ENCODE data around the gene RELL2.
A peak's percentile ranks its signal among the peaks of the same experiment; 100 is the strongest.

RELL2 gene

DNA sequence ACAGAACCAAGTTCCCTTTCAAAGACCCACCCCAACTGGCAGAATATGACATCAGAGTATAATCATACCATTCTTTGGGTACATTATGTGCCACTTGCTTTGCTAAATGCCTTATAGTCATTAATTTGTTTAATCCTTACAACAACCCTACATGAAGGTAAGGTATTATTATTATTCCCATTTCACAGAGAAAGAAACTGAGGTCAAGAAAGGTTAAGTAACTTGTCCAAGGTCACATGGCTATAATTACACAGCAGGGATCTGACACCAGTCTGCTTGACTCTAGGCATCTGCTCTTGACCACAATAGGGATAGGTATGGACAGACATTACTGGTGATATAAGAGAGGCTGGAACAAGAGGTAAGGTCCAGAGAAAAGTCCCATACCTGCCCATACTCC, 13.2 kb downstream of the RELL2 start:
- DNase-seq (ENCODE audit: low spot score), result no peak

DNA sequence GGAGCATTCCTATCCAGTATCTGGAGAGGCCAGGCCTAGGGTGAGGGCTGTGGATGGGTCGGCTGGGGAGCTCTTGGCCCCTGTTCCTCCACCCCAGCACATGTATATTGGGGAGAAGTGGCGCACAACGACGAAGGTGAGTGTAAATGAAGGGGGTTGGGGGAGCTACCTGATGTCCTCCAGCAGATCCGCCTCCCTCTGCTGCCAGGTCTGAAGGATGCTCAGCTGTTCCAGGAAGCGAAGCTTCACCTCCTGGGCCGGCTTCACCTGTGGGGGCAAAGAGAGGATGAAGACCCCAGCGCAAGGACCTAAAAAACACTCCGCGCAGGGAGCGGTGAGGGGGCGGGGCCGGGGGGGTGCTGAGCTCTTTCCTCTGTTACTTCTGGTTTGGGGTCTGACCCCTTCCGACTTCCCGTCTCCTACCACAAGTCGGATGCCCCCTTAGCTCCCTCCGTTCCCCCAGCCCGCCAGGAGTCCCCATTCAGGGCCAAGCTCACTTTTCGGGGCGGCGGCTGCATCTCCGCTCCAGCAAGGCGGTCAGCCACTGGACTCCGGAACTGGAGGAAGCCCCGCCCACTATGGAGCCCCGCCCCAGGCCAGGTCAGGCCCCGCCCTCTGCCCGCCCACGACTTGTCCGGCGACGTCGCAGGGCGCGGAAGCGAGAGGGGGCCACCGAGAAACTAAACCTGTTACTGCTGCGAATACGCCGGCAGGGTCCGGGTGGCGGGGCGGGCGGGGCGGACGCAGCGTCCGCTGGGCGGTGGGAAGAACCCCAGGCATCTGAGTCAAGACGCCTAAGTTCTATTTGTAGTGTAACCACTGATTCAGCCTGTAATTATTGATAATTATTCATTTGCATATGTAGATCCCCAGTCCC, 14.3 kb downstream of the RELL2 start, which contains the start of gene FCHSD1:
Gene FCHSD1 (minus strand): TSS at position 568 of the 877 bp plus-strand sequence. CDS start 50 bp downstream, at position 518.
- DNase-seq (ENCODE audit: low spot score), result peak; percentile 44

DNA sequence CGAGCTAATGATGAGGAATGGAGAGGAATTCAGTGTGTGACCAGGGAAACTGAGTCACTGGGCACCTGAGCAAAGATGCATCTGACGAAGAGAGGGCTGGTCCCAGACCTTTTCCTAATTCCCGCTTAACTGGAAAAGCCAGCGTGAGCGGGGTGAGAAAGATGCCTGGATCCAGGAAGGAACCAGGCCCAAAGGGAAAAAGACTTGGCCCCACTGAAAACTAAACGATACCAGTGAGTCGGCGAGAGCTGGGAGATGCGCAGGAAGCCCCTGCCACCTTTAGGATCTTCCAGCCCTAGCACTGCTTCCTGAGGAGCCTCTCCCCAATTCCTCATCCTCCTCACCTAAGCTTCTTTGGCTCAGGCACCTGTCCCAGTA, 14.9 kb downstream of the RELL2 start:
- no peak for DNase-seq (ENCODE audit: low spot score)

DNA sequence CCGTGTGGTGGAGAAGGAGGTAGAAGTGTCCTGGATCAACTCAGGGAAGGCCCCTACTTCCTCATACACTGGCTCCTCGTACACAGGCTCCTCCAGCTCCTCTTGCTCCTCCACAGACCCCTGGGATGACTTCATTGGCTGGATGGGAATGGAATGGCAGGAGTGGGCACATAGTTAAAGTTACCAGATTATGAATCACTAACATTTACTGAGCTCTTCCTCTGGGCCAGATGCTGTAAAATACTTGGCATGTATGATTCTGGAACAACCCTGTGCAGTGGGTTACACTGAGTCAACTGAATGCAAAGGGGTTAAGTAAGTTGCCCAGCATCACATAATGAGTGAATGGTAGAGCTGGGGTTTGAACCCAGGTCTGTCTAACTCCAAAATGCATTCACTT, 17.5 kb downstream of the RELL2 start:
- no peak for DNase-seq (ENCODE audit: low spot score)

DNA sequence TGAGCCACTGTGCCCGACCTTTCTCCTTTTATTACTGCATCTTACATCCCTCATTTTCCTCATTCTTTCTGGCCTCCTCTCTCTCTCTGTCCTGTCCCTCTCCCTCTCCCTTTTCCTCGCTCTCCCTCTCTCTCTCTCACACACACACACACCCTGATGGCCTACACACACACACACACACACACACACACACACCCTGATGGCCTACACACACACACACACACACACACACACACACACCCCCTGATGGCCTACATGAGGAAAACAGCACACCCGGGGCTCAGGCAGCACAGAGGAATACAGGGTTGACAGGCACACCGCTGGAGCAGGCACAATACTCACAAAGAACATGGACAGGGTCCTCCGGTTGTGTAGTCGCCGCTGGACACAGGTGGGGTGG, 18.2 kb downstream of the RELL2 start:
- DNase-seq (ENCODE audit: low spot score), result no peak

DNA sequence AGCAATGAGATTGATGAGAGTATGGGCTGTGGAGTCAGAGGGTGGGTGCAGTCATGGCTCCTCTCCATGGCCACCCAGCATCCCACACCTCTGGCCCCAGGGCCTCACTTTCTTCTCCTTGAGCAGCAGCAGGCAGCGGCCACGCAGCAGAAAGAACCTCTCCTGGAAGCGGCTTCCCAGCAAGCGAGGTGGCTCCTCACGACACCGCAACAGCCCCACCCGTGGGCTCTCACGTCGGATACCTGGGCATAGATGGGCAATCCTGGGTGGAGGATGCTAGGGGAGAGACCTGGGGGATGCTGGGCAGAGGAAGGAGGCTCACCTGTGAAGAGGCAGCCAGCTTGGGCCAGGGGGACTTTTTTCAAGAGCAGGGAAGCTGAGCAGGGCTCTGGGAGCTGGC, 19.6 kb downstream of the RELL2 start:
- no peak for DNase-seq (ENCODE audit: low spot score)

DNA sequence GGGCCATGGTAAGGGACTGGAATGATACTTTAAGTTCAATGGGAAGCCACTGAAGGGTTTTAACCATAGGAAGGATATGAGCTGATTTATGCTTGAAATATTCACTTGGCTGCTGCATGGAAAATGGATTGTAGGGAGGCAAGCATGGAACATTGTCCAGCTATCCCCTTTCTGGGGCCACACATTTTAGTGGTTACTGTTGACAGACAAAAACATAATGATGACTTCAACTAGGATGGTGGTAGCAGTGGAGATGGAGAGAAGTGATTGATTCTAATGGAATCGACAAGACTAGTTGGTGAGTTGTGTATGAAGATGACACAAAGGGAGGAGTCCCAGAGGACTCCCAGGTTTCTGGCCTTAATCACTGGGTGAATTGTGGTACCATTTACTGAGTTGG, 20.6 kb downstream of the RELL2 start:
- DNase-seq (ENCODE audit: low spot score), result no peak

DNA sequence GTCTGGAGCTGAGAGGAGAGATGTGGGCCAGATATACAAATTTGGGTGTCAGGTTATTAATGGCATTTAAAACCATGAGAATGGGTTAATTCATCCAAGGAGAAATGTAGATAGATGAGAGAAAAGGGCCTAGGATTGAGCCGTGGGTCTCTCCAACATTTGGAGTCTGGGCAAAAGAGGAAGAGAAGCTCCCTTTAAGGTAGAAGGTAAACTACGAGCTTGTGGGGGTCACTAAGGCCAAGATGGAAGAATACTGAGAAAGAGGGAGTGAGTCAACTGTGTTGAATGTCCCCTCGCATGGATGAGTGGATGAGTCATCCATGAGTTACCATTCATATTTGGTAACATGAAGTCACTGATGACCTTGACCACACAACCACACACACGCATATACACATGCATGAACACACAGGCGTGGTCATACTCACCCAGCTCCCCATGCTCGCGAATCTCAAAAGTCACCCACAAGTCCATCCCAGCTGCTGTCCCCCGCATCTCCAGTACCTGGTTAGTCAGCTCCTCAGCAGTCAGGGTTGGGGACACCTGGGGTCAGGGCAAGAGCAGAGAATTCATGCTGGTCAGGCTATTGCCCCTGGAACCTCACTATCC, 21.2 kb downstream of the RELL2 start:
- no peak for DNase-seq (ENCODE audit: low spot score)

DNA sequence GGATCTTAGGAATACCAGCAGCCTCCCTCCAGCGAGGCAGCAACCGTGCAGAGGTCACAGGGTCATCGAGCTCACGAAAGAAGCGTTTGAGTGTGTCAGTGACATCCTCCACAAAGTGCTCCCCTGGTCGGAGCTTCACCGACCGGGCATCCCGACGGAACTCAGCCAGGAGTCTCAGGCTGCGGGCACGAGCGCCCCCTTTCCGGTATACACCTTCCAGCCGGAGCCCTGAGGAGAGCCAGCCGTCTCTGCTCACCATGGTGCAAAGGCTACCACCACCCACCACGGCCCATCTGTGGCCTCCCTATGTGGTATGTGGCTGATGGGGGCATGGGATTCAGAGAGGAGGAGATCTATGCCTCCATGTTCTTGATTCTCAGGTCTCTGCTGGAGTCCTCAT, 25.2 kb downstream of the RELL2 start:
- DNase-seq (ENCODE audit: low spot score), result no peak

DNA sequence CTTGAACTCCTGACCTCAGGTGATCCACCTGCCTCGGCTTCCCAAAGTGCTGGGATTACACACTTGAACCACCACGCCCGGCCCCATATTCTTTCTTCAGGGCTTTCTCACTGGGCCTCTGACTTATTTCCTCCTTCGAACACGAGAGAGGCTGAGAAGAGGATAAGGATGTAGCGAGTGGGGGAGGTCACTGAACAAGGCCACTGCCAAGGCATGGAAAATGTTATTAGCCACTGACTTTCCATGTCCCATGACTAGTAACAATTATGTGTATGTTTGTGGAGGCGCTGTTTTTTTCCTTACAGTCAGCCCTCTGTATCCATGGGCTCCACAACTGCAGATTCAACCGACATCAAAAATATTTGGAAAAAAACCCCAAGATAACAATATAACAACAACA, 26.7 kb downstream of the RELL2 start:
- DNase-seq (ENCODE audit: low spot score), result no peak

DNA sequence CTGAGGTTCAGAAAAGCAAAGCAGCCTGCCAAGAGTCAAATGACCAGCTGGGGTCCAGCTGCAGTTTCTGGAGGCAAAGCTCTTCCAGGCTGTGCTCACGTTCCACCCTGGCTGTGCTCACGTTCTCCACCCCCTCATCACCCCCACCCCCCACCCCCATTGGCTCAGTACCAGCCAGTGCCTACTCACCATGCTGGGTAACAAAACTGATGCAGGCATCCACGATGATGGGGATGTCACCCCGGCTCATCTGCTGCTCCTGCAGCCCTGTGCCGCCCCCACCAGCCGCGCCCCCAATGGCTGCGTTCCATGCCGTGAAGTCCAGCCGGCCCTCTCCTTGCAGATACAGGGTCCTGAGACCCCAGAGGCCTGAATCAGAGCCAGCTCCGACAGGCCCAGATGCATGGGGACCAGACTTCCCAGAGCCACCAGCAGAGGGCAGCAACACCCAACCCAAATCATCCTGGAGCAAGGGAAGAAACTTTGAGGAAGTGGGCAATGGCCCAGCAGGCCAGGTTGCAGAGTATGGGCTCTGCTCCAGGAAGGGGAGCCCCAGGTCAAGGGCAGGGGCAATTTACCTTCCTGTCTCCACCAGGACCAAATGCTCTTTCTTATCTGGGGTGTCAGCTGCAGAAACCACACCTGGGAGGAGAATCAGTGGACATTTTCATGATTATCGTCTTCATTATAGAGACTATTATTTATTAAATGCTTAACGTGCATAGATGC, 28.1 kb downstream of the RELL2 start:
- peak; percentile 75 for DNase-seq (ENCODE audit: low spot score)

DNA sequence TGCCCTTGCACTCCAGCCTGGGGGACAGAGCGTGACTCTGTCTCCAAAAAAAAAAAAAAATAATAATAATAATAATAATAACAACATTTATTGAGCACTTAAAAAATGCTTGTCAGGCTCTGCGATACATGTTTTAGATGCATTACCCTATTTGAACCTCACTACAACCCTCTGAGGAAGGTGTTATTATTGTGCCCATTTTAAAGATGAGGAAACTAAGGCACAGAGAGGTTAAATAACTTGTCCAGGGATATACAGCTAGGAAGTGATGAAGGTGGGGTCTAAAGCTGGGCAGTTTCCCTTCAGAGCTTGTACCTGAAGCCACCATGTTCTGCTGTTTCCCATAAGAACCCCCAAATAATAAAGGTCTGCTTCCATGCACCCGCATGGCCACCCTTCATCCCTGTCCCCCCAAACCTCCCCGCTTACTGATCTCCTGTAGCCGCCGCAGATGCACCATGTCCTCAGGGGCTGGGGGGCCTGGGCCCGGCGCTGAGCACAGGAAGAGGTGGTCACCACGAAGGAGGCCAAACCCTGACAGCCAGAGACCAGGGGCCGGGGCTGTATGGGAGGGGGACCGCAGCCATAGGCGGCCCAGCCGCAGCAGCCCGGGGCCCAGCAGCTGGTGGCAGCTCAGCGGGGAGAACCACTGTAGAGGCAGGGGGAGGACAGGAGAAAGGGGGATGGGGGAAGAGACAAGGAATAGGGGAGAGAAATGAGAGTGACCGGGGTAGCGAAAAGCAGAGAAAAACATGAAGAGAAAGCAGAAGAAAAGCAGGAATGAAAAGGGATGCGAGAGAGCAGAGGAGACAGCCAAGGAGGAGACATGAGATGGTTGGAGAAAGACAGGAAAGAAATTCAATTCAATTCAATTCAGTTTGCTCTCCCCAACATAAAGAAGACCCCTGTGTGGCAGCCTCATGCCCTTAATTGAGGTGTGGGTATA, 29.5 kb downstream of the RELL2 start:
- DNase-seq (ENCODE audit: low spot score), result no peak

DNA sequence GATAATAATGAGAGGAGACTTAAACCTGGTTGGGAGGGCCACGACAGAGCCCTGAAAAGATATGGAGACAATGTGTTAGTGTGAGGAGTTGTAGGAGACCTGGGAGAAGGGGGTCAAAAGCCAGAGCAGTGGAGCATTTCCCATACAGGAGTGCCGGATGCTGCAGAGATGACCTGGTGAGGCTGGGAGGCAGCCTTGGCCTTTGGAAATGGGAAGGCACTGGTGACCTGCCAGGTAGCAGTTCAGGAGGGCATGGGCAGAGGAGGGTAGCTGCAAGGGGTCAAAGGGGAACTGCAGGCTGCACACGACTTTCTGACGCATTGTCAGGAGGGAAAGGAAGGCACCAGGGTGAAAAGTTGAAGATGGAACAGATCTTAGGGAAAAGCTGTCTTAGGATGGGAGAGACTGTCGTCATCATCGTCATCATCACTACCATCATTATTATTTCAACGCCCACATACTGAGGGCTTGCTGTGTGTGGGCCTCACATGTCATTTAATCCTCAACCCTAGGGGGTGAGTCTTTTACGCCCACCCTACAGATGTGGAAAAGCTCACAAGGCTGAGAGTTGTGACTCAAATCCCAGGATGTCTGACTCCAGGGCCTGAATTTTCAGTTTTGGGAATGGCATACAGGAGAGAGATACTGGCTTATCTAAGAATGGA, 31.9 kb downstream of the RELL2 start:
- DNase-seq (ENCODE audit: low spot score), result no peak

DNA sequence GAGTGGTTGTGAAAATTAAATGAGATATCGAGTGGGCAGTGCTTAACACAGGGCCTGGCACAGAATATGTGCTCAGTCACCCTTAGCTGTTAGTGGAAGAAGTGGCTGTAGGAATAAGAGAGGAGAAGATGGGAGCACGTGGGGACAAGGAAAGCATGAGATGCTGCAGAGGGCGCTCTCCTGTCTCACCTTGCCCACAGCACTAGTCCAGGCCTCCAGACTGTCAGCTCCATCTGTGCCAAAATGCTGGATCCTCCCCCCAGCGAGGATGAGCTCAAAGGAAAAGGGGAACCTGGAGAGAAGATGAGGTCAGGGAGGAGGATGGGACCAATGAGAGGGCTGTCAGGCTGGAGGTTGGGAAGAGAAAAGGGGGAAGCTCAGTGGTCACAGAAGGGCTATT, 32.7 kb downstream of the RELL2 start:
- DNase-seq (ENCODE audit: low spot score), result no peak

DNA sequence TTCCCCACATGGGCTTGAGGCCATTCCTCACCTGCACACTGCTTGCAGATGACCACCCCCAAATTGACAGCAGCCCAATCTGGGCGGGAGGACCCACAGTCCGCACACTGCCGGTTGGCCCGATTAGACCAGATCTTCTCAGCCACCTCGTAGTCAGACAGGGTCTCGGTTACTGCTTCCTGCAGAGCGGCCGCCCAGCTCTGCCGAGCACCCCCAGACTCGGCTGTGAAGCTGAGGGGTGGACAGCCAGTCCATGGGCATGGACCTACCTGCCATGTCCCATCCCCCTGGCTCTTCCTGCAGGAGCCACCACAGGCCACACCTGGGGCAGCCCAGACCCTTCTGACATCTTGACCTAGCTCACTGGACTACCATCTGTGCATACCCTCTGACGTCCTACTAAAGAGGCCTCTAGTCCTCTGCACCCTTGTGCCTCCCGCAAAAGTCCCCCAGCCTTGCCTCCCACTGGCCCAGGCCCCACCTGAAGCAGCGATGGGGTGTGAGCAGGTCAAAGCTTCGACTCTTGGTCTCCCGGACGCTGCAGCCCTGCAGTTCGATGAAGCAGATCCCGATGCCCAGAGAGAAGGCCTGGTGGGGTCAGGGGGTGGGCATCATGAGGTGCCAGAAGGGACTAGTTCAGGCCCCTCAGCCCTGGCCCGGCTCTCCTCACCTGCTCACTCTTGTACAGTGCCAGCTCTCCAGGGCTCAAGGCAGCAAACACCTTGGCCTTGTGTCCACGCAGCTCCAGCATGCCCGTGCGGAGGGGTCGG, 35.5 kb downstream of the RELL2 start:
- DNase-seq (ENCODE audit: low spot score), result no peak

DNA sequence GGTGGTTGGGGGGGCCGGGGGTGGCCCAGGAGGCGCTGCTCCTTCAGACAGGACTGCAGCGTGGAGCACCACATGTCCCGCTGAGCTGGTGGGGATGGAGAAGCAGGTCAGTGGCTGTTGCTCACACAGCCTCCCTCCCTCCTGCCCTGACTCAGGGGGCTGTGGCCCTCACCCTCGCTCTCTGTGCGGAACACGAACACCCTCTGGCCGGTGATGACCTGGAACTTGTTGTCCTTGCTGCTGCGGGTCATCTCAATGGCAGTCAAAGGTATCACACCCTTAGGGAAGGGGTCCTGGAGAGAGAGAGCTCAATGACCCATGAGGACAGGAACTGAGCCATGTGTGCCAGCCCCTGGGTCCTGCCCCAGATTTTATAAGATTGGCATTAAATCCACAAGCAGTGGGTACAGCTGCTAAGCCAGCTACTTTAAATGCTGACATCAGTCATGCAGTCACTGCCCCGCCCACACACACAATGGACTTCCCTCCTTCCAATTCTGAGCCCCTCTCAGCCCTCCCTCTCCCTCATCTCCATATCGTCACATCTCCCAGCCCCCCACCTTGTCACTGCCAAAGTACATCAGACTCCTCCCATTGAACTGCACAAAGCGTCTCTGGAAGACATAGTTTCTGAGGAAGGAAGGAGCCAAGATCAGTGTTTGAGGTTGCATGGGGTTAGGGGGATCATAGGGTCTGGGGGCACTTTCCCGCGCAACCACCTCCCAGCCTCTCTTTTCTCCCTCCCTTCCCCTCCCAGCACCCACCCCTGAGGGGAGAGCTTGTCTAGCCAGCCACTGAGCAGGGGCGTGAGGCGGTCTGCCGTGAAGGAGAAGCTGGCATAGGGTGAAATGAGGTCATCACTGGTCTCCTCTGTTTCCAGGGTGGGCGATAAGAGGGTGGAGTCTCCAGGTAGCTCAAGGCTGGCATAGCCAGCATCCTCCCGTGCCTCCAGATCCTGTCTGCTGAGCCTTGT, 36.3 kb downstream of the RELL2 start:
- no peak for DNase-seq (ENCODE audit: low spot score)

DNA sequence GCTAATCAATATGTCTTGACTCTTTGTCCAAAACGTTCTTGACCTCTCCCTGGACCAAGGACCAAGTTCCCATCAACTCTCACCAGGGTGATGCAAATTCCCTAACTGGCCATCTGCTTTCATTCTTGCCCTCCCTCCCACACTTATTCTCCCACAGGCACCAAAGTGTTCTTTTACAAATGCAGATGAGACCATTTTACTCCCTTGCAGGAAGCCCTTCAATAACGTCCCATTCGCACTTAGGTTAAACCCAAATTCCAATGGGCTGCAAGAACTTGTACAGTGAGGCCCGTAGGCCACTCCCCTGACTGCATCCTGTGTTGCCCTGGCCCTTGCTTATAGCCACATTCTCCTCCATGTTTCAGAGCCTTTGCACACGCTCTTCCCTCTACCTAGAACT, 38.0 kb downstream of the RELL2 start:
- DNase-seq (ENCODE audit: low spot score), result no peak

DNA sequence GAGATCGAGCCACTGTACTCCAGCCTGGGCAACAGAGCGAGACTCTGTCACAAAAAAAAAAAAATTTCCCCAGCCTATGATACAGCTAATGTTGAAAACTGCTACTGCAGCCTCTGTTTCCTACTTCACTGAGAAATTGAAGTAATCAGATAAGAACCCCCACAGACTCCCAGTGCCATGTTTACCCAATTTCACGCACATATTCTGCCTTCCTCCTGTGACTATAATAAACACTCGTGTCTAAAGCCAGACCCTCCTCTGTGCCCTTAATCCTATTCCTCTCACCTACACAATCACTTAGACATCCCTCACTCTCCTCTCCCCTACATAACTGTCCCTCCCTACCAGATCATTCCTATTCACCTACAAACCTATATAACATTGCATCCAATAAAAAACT, 38.9 kb downstream of the RELL2 start:
- no peak for DNase-seq (ENCODE audit: low spot score)

DNA sequence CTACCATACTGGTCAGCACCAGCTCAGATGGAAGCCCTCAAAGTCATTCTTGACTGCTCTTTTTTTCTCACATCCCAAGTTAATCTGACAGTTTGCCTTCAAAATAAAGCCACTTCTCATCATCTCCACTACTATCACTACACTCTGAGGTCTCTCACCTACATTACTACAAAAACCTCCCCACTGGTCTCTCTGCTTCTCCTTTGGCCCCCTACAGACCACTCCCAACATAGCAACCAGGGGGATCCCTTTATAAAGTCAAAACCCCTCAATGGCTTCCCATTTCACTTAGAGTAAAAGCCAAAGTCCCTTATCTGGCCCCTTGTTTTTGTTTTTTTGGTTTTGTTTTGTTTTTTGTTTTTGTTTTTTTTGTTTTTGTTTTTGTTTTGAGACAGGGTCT, 40.6 kb downstream of the RELL2 start:
- DNase-seq (ENCODE audit: low spot score), result no peak

Data from cerebellar cortex (tissue), 1 donor.